MM.1S (cell line): Measurements from ENCODE around the gene ARHGEF10L.

Experiments used
- CTCF ChIP-seq: fragments of 300-600 bp; sonication (generic); IDR thresholded peaks from 2 replicates; pipeline ENCODE4 v1.5.1; 2016; ENCODE audit warnings: antibody characterized with exemption, low read length, mixed read lengths
- EZH2 ChIP-seq: fragments of 300-600 bp; sonication (generic); optimal IDR thresholded peaks from 2 replicates; pipeline ENCODE3; 2017; ENCODE audit warnings: low read depth, mild to moderate bottlenecking, antibody characterized with exemption, low read length, mixed read lengths
- EZH2phosphoT487 ChIP-seq: fragments of 300-600 bp; sonication (generic); IDR thresholded peaks from 2 replicates; pipeline ENCODE4 v1.6.1; 2018; ENCODE audit warnings: antibody characterized with exemption, low read length

DNA sequence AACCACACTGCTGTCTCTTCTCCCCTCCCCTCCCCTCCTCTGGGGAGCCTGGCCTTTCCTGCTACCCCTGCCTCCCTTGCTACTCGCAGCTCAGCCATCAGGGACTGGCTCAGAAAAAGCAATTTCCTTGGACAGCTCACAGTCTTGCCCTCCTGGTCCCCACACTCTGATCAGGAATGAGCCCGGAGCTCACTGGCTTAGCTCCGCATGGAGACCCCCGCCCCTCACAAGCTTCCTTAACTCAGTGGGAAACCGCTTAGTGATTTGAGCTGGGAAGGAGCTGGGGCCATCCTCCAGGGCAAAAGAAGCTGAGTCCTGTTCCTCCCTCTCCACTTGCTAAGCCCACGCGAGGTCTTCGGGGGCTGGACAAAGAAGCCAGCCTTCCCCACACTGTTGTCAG is 145.3 kb downstream of the ARHGEF10L start:
- TF ChIP-seq EZH2phosphoT487 = no peak
- TF ChIP-seq CTCF = no peak
- TF ChIP-seq EZH2 = no peak
